ENCODE data around the gene REEP5. TPM values are rescaled to one million over a fixed set of nuclear protein-coding genes. Genes with fewer than 3 reads are reported as not detected.

Gene REEP5
- total and polyA plus RNA-seq, 2 of the 13 experiments (the other 11 are each of a cell fraction or from before 2014, with no cell fraction given) = 49.4 to 239 TPM

DNA sequence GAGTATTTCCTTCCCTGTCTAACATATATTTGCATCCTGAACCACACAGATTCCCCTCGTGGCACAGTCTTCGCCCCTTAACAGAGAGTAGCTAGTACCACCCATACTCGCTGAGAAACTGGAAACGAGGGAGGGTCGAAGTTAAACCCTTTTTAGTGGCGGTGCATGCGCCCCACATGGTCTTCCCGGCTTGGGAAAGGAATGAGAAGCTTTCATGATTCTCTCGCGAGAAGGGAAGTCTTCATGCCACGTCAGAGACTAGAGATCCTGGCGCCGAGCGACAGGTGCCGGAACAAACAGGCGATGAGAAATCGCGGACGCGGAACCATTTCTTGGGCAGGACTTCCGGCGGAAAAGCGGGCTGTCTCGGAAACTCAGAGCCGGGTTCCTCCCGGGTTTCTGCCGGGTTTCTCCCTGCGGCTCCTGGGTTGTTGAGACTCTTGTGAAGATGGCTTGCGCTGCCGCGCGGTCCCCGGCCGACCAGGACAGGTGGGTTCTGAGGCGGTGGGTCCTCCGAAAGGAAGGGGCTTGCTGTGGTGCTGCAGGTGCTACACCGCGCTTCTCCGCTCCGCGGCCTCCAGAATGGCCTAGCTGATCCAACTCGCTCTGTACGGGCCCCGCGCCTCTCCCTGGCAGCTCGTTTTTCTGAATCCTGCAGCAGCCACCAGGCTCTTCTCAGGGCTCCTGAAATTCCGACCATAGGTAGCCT is 60.9 kb downstream of the REEP5 start, which contains the start of gene SRP19 (continued):
- TF ChIP-seq, protein P1, sequence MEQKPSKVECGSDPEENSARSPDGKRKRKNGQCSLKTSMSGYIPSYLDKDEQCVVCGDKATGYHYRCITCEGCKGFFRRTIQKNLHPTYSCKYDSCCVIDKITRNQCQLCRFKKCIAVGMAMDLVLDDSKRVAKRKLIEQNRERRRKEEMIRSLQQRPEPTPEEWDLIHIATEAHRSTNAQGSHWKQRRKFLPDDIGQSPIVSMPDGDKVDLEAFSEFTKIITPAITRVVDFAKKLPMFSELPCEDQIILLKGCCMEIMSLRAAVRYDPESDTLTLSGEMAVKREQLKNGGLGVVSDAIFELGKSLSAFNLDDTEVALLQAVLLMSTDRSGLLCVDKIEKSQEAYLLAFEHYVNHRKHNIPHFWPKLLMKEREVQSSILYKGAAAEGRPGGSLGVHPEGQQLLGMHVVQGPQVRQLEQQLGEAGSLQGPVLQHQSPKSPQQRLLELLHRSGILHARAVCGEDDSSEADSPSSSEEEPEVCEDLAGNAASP (CRISPR knock-in tag; IDR thresholded peaks at IDR 0.05; ENCODE audit: borderline replicate concordance) = peak; percentile 42; the same call in 1 of the 2 replicates
- TF ChIP-seq HIVEP1 (CRISPR knock-in tag; IDR thresholded peaks at IDR 0.05) = peak; percentile 79
- TF ChIP-seq HMG20B (CRISPR knock-in tag; conservative IDR thresholded peaks at IDR 0.05) = peak; percentile 79; the same call in 1 of the 2 replicates
- TF ChIP-seq ZNF709 (CRISPR knock-in tag; IDR thresholded peaks at IDR 0.05) = peak; percentile 96
- peak; percentile 84 for TF ChIP-seq JUN (CRISPR knock-in tag; IDR thresholded peaks at IDR 0.05)
- peak; percentile 23; the same call in 1 of the 2 replicates for TF ChIP-seq ZNF737 (CRISPR knock-in tag; IDR thresholded peaks at IDR 0.05; ENCODE audit: borderline replicate concordance)
- TF ChIP-seq RFX1 (IDR thresholded peaks at IDR 0.05) = no peak
- TF ChIP-seq TBX2 (CRISPR knock-in tag; IDR thresholded peaks at IDR 0.05; ENCODE audit: borderline replicate concordance) = peak; percentile 71
- TF ChIP-seq HOXA9 (CRISPR knock-in tag; IDR thresholded peaks at IDR 0.05; ENCODE audit: borderline replicate concordance) = no peak; the same call in 1 of the 2 replicates
- peak; percentile 48 for TF ChIP-seq XRCC5 (optimal IDR thresholded peaks at IDR 0.05; ENCODE audit: low read length)
- TF ChIP-seq ELF4 (CRISPR knock-in tag; IDR thresholded peaks at IDR 0.05; ENCODE audit: borderline replicate concordance) = peak; percentile 90; the same call in 1 of the 2 replicates
- peak; percentile 89 for TF ChIP-seq NFYB (CRISPR knock-in tag; IDR thresholded peaks at IDR 0.05)
- TF ChIP-seq IRF9 (CRISPR knock-in tag; IDR thresholded peaks at IDR 0.05; ENCODE audit: borderline replicate concordance) = no peak
- TF ChIP-seq, protein P2, sequence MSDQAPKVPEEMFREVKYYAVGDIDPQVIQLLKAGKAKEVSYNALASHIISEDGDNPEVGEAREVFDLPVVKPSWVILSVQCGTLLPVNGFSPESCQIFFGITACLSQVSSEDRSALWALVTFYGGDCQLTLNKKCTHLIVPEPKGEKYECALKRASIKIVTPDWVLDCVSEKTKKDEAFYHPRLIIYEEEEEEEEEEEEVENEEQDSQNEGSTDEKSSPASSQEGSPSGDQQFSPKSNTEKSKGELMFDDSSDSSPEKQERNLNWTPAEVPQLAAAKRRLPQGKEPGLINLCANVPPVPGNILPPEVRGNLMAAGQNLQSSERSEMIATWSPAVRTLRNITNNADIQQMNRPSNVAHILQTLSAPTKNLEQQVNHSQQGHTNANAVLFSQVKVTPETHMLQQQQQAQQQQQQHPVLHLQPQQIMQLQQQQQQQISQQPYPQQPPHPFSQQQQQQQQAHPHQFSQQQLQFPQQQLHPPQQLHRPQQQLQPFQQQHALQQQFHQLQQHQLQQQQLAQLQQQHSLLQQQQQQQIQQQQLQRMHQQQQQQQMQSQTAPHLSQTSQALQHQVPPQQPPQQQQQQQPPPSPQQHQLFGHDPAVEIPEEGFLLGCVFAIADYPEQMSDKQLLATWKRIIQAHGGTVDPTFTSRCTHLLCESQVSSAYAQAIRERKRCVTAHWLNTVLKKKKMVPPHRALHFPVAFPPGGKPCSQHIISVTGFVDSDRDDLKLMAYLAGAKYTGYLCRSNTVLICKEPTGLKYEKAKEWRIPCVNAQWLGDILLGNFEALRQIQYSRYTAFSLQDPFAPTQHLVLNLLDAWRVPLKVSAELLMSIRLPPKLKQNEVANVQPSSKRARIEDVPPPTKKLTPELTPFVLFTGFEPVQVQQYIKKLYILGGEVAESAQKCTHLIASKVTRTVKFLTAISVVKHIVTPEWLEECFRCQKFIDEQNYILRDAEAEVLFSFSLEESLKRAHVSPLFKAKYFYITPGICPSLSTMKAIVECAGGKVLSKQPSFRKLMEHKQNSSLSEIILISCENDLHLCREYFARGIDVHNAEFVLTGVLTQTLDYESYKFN (CRISPR knock-in tag; conservative IDR thresholded peaks at IDR 0.05) = peak; percentile 51
- TF ChIP-seq FOXA3 (CRISPR knock-in tag; IDR thresholded peaks at IDR 0.05) = peak; percentile 34
- TF ChIP-seq RBFOX2 (IDR thresholded peaks at IDR 0.05; ENCODE audit: low read depth, low read length) = peak; percentile 81
- TF ChIP-seq NFE2 (CRISPR knock-in tag; IDR thresholded peaks at IDR 0.05) = 0 out of 2 replicates have a peak, but pooled peaks have one; percentile 22
- TF ChIP-seq, protein P3, sequence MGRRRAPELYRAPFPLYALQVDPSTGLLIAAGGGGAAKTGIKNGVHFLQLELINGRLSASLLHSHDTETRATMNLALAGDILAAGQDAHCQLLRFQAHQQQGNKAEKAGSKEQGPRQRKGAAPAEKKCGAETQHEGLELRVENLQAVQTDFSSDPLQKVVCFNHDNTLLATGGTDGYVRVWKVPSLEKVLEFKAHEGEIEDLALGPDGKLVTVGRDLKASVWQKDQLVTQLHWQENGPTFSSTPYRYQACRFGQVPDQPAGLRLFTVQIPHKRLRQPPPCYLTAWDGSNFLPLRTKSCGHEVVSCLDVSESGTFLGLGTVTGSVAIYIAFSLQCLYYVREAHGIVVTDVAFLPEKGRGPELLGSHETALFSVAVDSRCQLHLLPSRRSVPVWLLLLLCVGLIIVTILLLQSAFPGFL (CRISPR knock-in tag; IDR thresholded peaks at IDR 0.05) = no peak
- peak; percentile 92 for TF ChIP-seq ZNF781 (CRISPR knock-in tag; IDR thresholded peaks at IDR 0.05; ENCODE audit: borderline replicate concordance, not compliant biosample characterization)
- peak; percentile 46; the same call in 1 of the 2 replicates for TF ChIP-seq ATRX (CRISPR knock-in tag; IDR thresholded peaks at IDR 0.05; ENCODE audit: borderline replicate concordance)
- peak; percentile 97 for TF ChIP-seq ARNT2 (CRISPR knock-in tag; IDR thresholded peaks at IDR 0.05; ENCODE audit: low read depth)
- TF ChIP-seq KAT7 (CRISPR knock-in tag; IDR thresholded peaks at IDR 0.05; ENCODE audit: borderline replicate concordance) = 0 out of 2 replicates have a peak, but pooled peaks have one; percentile 56
- peak; percentile 75; the same call in 1 of the 2 replicates for TF ChIP-seq TARDBP (CRISPR knock-in tag; IDR thresholded peaks at IDR 0.05)
